ENCODE measurements around the gene OR1K1.

- no peak for TF ChIP-seq MXI1 (IDR thresholded peaks at IDR 0.05; ENCODE audit: low read depth, low read length)
- no peak for TF ChIP-seq JUND (IDR thresholded peaks at IDR 0.05; ENCODE audit: borderline replicate concordance, low read depth, low read length)
- TF ChIP-seq JUND (tag; IDR thresholded peaks at IDR 0.05; ENCODE audit: borderline replicate concordance, low read depth, low read length), result no peak
- TF ChIP-seq HSF4 (CRISPR knock-in tag; IDR thresholded peaks at IDR 0.05; ENCODE audit: borderline replicate concordance), result no peak
- TF ChIP-seq CTCF (IDR thresholded peaks at IDR 0.05 in 2 of 3, conservative IDR thresholded peaks at IDR 0.05 in 1 of 3; ENCODE audit: insufficient read depth in 2 of 3, low read depth in 1 of 3, low read length in 3 of 3), result no peak
- TF ChIP-seq STAT6 (CRISPR knock-in tag; IDR thresholded peaks at IDR 0.05), result no peak
- no peak for TF ChIP-seq MAX (CRISPR knock-in tag; IDR thresholded peaks at IDR 0.05)
- no peak for TF ChIP-seq NFE2L1 (tag; IDR thresholded peaks at IDR 0.05; ENCODE audit: borderline replicate concordance, low read depth)
- no peak for TF ChIP-seq ZNF280B (CRISPR knock-in tag; IDR thresholded peaks at IDR 0.05)
- no peak for TF ChIP-seq RAD21 (CRISPR knock-in tag; conservative IDR thresholded peaks at IDR 0.05 in 1 of 2, IDR thresholded peaks at IDR 0.05 in 1 of 2)
- no peak for TF ChIP-seq NFYB (IDR thresholded peaks at IDR 0.05; ENCODE audit: extremely low read depth, insufficient read length)
These were observed 13.6 kb upstream of the OR1K1 start for GRCh38 chr9:122786338-122786737.
